NB4 (cell line): Measurements from ENCODE around the gene MOSMO.

Experiments
- CTCF ChIP-seq: IDR thresholded peaks from one replicate; pipeline ENCODE4 v1.5.1; 2012; ENCODE audit warnings: low read depth, low read length
- MYC ChIP-seq: IDR thresholded peaks from 2 replicates; pipeline ENCODE4 v1.6.1; 2011; ENCODE audit warnings: low read depth, low read length
- POLR2A ChIP-seq: IDR thresholded peaks from 2 replicates; pipeline ENCODE4 v1.6.1; 2011; ENCODE audit warnings: mild to moderate bottlenecking; ENCODE audit not compliant: insufficient read length; ENCODE audit errors: extremely low read depth

GRCh38 chr16:22124583-22125284 lies 116.8 kb downstream of the MOSMO start:
- TF ChIP-seq CTCF (no peak), MYC (no peak), POLR2A (no peak)
